Measurements from ENCODE around the gene FNIP2. TPM values are rescaled to one million over a fixed set of nuclear protein-coding genes. Genes with fewer than 3 reads are reported as not detected.

The FNIP2 gene
- total and polyA plus RNA-seq, 12 donors, result 8.5 to 89.7 (median 47.0) TPM

GRCh38 chr4:158845311-158846041 is 76.7 kb downstream of the FNIP2 start:
- TF ChIP-seq CTCF (IDR thresholded peaks at IDR 0.05), result no peak
- Histone ChIP-seq H3K36me3 (peaks cover 0 to 82% (median 13%) of the 10 kb centered on the region in 9 donors), H3K27ac (no peak overlapping the region), H3K4me3 (peak overlapping the region in 1 of 10 donors; percentile 13), H3K9me3 (no peaks in the 10 kb centered on the region), H3K27me3 (no peaks in the 10 kb centered on the region), H3K4me1 (peaks cover 0 to 51% (median 10%) of the 10 kb centered on the region in 9 donors)
- ATAC-seq, result no peak
- no peak for DNase-seq
- intact Hi-C loops (cut with DNase I), result loop anchor here in 3 of 10 donors (5.0 kb wide), 3 partner anchors 68 to 113 kb away; partner anchors contain the start of gene FNIP2 (in 1 of the 3)
- WGBS, 2 donors, result 65 to 75% methylated on average over 4 of the region's 4 CpGs

GRCh38 chr4:158847535-158847934 is 78.7 kb downstream of the FNIP2 start:
- WGBS, 2 donors, result 95 to 96% methylated on average over 4 of the region's 4 CpGs
- Histone ChIP-seq H3K27me3 (no peaks in the 10 kb centered on the region), H3K36me3 (peaks cover 0 to 77% (median 16%) of the 10 kb centered on the region in 9 donors), H3K4me3 (no peak overlapping the region), H3K4me1 (peaks cover 0 to 59% (median 12%) of the 10 kb centered on the region in 9 donors), H3K27ac (no peak overlapping the region), H3K9me3 (no peaks in the 10 kb centered on the region)
- no peak for TF ChIP-seq CTCF (IDR thresholded peaks at IDR 0.05)
- ATAC-seq (peak in 4 of 8 donors; percentile 8 to 53 (median 12)), DNase-seq (no peak)
- intact Hi-C loops (cut with DNase I), result loop anchor here in 3 of 10 donors (5.0 kb wide), 3 partner anchors 70 to 115 kb away; partner anchors contain the start of gene FNIP2 (in 1 of the 3)

GRCh38 chr4:158849681-158850080 is 80.9 kb downstream of the FNIP2 start:
- peaks cover 0 to 81% (median 16%) of the 10 kb centered on the region in 9 donors for H3K36me3 ChIP-seq
- H3K27me3 ChIP-seq, result no peaks in the 10 kb centered on the region
- peak overlapping the region in 1 of 10 donors; percentile 38 for H3K27ac ChIP-seq
- no peak for TF ChIP-seq CTCF (IDR thresholded peaks at IDR 0.05)
- 80 to 81% methylated on average over 2 of the region's 2 CpGs for WGBS, 2 donors
- DNase-seq (no peak), ATAC-seq (no peak)
- H3K4me3 ChIP-seq, result no peak overlapping the region
- H3K9me3 ChIP-seq, result no peaks in the 10 kb centered on the region
- intact Hi-C loops (cut with DNase I), result loop anchor here (1.0 to 10.0 kb wide), 10 partner anchors 72 to 595 kb away; partner anchors contain the start of gene FNIP2 (in 3 of the 10)
- H3K4me1 ChIP-seq, result peaks cover 0 to 55% (median 9%) of the 10 kb centered on the region in 9 donors

GRCh38 chr4:158850371-158850770 is 81.5 kb downstream of the FNIP2 start:
- ATAC-seq (no peak), DNase-seq (no peak)
- Histone ChIP-seq H3K4me3 (no peak overlapping the region), H3K4me1 (peaks cover 0 to 48% (median 8%) of the 10 kb centered on the region in 9 donors), H3K36me3 (peaks cover 0 to 86% (median 16%) of the 10 kb centered on the region in 9 donors), H3K27me3 (no peaks in the 10 kb centered on the region), H3K27ac (peak overlapping the region in 1 of 10 donors; percentile 38), H3K9me3 (no peaks in the 10 kb centered on the region)
- no peak for TF ChIP-seq CTCF (IDR thresholded peaks at IDR 0.05)
- intact Hi-C loops (cut with DNase I), result loop anchor here in 8 of 10 donors (2.0 to 10.0 kb wide), 7 partner anchors 80 to 594 kb away; partner anchors contain the start of gene FNIP2 (in 2 of the 8)

Measured in heart right ventricle (tissue), 16 donors.